Measurements from ENCODE around the gene ZBTB9. TPM values are rescaled to one million over a fixed set of nuclear protein-coding genes. Genes with fewer than 3 reads are reported as not detected.

Gene ZBTB9
- total RNA-seq, 1 donor: 6.2 TPM

DNA sequence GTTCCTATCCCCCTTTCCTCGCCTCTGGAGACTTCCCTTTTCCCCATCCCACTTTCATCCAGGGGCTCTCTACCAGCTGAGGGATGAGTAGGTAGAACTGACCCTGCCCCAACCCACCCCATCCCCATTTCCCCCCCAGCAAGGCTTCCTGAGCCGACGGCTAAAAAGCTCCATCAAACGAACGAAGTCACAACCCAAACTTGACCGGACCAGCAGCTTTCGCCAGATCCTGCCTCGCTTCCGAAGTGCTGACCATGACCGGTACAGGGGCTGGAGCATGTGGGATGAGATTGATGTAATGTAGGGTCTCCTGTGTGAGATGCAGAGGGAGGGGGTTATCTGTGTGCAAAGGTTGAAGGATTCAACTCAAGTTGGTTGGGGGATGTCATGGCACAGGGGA lies 21.8 kb upstream of the ZBTB9 start:
- no peak for DNase-seq (ENCODE audit: low read depth in 2 of 3, low spot score in 2 of 3)

GRCh38 chr6:33433001-33433543 lies 21.3 kb upstream of the ZBTB9 start:
- DNase-seq (ENCODE audit: low read depth in 2 of 3, low spot score in 2 of 3): no peak

- DNase-seq (ENCODE audit: low read depth in 2 of 3, low spot score in 2 of 3): no peak
Measured at GRCh38 chr6:33433544-33434191, 20.7 kb upstream of the ZBTB9 start.

DNA sequence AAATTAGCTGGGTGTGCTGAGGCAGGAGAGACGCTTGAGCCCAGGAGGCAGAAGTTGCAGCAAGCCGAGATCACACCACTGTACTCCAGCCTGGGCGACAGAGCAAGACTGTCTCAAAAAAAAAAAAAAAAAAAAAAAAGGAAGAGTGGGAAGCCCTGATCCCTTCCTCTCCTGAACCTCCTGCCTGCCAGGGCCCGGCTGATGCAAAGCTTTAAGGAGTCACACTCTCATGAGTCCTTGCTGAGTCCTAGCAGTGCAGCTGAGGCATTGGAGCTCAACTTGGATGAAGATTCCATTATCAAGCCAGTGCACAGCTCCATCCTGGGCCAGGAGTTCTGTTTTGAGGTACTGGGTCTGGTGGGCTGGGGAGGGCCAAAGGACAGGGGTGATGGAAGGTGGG lies 19.4 kb upstream of the ZBTB9 start:
- DNase-seq (ENCODE audit: low read depth in 2 of 3, low spot score in 2 of 3): no peak

GRCh38 chr6:33437666-33438065 lies 16.7 kb upstream of the ZBTB9 start:
- DNase-seq (ENCODE audit: low read depth in 2 of 3, low spot score in 2 of 3): no peak

DNA sequence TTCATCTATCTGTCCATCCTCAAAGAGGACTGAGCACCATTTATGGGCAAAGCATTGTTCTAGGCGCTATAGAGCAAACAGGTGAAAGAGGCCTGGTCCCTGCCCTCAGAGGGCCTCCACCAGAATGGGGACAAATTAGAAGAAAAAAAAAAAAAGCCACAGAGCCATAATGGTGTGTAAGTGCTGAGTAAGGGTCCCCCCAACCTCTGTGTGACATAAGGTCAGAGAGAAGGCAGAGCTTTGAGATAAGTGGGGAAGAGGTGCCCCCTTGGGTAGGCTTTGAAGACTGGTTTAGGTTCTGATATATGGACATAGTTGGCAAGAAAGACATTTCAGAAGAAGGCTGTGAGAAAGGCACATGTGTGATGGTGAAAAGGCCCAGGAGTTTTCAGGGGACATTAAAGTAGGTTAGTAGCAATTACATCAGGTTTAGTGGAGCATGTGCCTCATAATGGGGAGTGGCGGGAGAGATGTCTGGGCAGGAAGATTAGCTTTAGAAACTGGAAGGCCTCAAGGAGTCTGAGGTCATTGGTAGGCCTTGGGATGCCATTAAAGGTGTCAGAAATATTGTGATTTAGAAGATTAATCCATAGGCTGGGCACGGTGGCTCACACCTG lies 15.3 kb upstream of the ZBTB9 start:
- DNase-seq (ENCODE audit: low read depth in 2 of 3, low spot score in 2 of 3): no peak

DNA sequence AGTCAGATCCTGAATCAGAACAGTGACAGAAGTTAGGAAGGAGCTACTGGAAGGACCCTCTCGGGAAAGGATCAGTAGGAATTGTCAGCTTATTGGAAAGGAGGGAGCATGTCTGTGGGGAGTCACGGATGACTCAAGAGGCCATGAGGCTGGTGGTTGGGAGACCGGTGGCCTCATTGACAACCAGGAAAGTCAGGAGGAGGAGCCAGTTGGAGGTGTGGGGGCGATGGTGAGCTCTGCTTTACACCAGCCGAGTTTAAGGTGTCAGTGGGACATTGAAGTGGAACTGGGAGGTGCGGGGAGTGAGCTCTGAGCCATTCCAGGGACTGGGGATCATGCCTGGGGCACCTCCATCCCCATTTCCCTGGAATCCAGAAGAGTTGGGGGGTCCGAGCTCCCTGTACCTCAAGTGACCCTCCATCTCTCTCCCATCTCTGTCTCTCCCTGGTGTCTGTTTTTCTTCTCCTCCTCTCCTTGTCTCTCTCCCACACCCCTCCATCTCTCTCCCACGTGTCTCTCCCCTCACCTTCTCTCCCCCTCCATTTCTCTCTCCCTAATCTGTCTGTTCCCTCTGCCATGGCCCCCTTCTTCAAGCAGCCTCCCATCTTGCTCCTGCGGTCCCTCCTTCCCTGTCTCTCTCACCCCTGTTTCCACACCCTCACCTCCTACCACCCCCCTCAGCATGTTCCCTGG lies 14.3 kb upstream of the ZBTB9 start:
- no peak for DNase-seq (ENCODE audit: low read depth in 2 of 3, low spot score in 2 of 3)

- no peak for DNase-seq (ENCODE audit: low read depth in 2 of 3, low spot score in 2 of 3)
Measured at GRCh38 chr6:33440649-33441309, 13.6 kb upstream of the ZBTB9 start.

- DNase-seq (ENCODE audit: low read depth in 2 of 3, low spot score in 2 of 3): no peak
Measured at GRCh38 chr6:33441457-33441856, 12.9 kb upstream of the ZBTB9 start.

DNA sequence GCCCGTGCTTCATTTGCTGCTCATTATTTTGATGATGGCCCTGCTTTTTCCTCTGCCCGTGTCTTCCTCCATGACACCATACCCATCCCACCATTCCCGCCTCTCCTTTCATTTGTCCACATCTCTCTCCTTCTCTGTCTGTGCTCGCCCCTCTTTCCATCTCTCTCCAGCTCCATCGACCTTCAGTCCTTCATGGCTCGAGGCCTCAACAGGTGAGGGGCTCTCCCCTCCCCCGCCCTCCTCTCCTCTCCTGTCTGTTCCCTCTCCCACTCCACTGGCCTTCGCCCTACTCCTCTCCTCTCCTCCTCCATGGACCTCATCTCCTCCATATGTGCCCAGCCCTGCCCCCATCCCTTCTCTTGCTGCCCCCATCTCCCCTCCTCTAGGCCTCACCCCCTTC lies 12.1 kb upstream of the ZBTB9 start:
- DNase-seq (ENCODE audit: low read depth in 2 of 3, low spot score in 2 of 3): no peak

- DNase-seq (ENCODE audit: low read depth in 2 of 3, low spot score in 2 of 3): no peak
Measured at GRCh38 chr6:33443025-33443424, 11.4 kb upstream of the ZBTB9 start.

DNA sequence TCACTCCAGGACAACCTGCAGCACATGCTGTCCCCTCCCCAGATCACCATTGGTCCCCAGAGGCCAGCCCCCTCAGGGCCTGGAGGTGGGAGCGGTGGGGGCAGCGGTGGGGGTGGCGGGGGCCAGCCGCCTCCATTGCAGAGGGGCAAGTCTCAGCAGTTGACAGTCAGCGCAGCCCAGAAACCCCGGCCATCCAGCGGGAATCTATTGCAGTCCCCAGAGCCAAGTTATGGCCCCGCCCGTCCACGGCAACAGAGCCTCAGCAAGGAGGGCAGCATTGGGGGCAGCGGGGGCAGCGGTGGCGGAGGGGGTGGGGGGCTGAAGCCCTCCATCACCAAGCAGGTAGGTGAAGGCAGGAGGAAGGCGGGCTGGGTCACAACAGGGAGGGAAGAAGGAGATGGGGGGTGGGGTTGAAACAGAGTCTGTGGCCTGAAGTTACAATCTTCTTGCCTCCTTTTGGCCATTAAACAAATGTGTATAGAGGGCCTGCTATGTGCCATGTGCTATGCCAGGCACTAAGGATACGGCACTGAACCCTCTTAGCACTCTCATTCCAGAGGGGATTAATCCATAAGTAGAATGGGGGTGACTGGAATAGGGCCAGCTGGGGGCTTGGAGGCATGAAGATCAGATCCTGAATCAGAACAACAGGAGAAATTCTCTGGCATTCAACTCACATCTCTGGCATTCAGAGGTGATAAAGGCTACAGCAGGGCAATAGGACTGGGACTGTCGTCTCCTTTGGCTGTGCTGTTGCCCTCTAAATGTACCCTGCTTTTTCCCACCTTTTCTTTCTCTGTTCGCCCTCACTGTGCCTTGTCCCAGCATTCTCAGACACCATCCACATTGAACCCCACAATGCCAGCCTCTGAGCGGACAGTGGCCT lies 10.5 kb upstream of the ZBTB9 start:
- no peak for DNase-seq (ENCODE audit: low read depth in 2 of 3, low spot score in 2 of 3)

DNA sequence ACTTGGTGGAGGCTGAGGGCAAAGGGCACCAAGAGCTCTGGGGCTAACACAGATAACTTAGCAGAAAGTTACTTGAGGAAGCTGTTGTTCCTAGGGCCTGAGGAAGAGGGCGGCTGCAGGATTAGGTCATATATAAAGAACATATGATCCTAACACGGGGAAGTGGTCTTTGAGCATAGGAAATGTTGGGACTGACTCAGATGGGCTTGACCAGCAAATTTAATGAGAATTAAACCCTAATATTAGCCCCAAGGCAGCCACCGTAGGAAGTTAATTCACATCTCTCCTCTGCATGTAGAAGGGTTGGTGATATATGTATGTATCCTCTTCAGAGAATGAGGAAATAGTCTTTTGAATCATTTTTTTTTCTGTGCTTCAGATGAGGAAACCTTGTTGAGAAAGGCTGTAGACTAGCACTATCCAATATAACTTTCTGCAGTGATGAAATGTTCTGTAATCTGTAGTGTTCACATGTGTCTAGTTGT lies 9.2 kb upstream of the ZBTB9 start:
- DNase-seq (ENCODE audit: low read depth in 2 of 3, low spot score in 2 of 3): no peak

- DNase-seq (ENCODE audit: low read depth in 2 of 3, low spot score in 2 of 3): no peak
Measured at GRCh38 chr6:33446356-33446755, 8.0 kb upstream of the ZBTB9 start.

GRCh38 chr6:33450434-33450833 lies 3.9 kb upstream of the ZBTB9 start:
- no peak for DNase-seq (ENCODE audit: low read depth in 2 of 3, low spot score in 2 of 3)

DNA sequence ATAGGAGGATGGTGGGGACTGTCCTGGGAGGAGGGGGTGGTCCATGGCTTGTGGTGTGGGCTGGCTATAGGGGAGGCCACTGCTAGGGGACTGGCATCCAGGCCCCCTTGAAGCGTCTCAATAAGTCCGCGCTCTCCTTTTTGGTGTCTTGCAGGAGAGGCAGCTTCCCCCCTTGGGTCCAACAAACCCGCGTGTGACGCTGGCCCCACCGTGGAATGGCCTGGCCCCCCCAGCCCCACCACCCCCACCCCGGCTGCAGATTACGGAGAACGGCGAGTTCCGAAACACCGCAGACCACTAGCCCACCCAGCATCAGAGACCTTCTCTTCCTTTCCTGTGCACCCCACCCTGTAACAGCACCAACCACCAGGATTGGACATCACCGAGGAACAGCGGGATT lies 2.8 kb upstream of the ZBTB9 start:
- DNase-seq (ENCODE audit: low read depth in 2 of 3, low spot score in 2 of 3): no peak

DNA sequence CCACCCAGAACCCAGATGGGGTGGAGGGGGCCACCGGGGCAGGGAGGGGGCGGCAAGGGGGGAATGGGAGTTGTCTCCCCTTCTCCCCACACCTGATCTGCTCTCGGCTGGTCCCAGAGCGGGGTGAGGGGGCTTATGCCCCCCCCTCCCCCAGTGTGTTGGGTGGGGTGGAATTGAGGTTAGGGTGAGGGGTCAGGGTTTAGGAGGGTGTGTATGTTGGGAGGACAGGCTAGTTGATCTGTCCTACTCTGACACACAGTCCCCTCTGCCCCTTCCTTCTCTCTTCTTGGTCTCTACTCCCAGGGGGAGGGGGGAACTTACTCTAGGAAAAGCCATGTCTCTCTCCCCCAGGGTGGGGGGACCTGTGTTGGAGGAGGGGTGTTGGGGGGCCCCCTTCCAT lies 1.9 kb upstream of the ZBTB9 start:
- DNase-seq (ENCODE audit: low read depth in 2 of 3, low spot score in 2 of 3): no peak

DNA sequence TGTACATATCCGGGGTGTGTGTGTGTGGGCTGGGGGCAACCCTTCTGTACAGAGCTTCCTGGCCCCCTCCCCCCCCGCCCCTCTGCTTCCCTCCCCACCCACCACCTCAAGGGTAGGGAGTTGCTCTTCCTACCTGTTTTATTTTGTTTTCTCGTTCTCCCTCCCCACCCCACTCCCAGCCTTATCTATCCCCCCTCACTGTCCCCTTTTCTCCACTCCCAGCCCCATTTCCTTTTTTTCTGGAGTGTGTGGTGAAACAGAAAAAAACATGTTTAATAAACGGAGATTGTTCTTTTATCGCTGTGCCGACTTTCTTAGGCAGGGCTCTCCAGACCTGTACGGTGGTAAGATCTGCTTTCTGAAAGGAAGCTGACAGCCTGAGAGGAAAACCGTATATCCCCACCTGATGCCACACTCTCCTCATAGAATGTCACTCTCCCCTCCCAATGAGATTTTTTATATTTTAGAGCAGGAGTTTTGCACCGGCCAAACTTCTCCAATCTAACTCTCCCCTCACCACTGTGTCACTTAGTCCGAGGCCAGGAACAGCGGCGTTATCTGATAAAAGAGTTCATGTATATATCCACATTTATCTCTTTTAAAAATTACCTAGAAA lies 875 bp upstream of the ZBTB9 start:
- peak in 2 of 3 donors; percentile 15 to 17 for DNase-seq (ENCODE audit: low read depth in 2 of 3, low spot score in 2 of 3)

DNA sequence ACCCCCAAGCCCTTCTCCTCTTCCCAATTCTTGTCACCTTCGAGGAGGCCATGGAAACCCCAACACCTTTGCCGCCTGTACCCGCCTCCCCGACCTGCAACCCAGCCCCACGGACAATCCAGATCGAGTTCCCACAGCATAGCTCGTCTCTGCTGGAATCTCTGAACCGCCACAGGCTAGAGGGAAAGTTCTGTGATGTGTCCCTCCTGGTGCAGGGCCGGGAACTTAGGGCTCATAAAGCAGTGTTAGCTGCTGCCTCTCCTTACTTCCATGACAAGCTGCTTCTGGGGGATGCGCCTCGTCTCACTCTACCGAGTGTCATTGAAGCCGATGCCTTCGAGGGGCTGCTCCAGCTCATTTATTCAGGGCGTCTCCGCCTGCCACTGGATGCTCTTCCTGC lies 675 bp downstream of the ZBTB9 start:
- no peak for DNase-seq (ENCODE audit: low read depth in 2 of 3, low spot score in 2 of 3)

- DNase-seq (ENCODE audit: low read depth in 2 of 3, low spot score in 2 of 3): no peak
Measured at GRCh38 chr6:33456156-33456555, 1.8 kb downstream of the ZBTB9 start.
